Osteoblast (primary cell): ENCODE measurements around the gene TECTB. TPM values are rescaled to one million over a fixed set of nuclear protein-coding genes. Genes with fewer than 3 reads are reported as not detected.

Source experiments
- DNase-seq: peaks from one replicate; pipeline ENCODE4 v3.0.0; 2011; ENCODE audit warnings: low spot score, mixed read lengths; ENCODE audit not compliant: insufficient read length; ENCODE audit errors: missing footprints
- H2AFZ ChIP-seq: 2 replicates; pipeline ENCODE4 v1.6.0; 2011; ENCODE audit warnings: mild to moderate bottlenecking, low read length
- H3K27ac ChIP-seq: 2 replicates; pipeline ENCODE4 v1.5.1; 2011; ENCODE audit warnings: mild to moderate bottlenecking, low read depth, low read length, moderate library complexity
- H3K27me3 ChIP-seq: 2 replicates; pipeline ENCODE4 v1.6.0; 2012; ENCODE audit warnings: mild to moderate bottlenecking, control low read depth, inconsistent platforms, low read length, moderate library complexity; ENCODE audit not compliant: insufficient read depth
- H3K36me3 ChIP-seq: 2 replicates; pipeline ENCODE4 v1.5.1; 2011; ENCODE audit warnings: mild to moderate bottlenecking, low read length, control low read depth, moderate library complexity; ENCODE audit not compliant: insufficient read depth
- H3K4me1 ChIP-seq: 2 replicates; pipeline ENCODE4 v1.5.1; 2011; ENCODE audit warnings: mild to moderate bottlenecking, low read length, control low read depth, moderate library complexity; ENCODE audit not compliant: insufficient read depth
- H3K4me2 ChIP-seq: 2 replicates; pipeline ENCODE4 v1.6.0; 2011; ENCODE audit warnings: mild to moderate bottlenecking, low read length; ENCODE audit not compliant: insufficient read depth
- H3K4me3 ChIP-seq: fragments of 200-600 bp; sonication (generic); 3 replicates; pipeline ENCODE4 v1.5.1; 2012; ENCODE audit warnings: mild to moderate bottlenecking, low read length, inconsistent platforms; ENCODE audit not compliant: insufficient read depth
- H3K79me2 ChIP-seq: 2 replicates; pipeline ENCODE4 v1.6.0; 2012; ENCODE audit warnings: mild to moderate bottlenecking, low read length, control low read depth, inconsistent platforms; ENCODE audit not compliant: insufficient read depth
- H3K9me3 ChIP-seq: 2 replicates; pipeline ENCODE4 v1.5.1; 2011; ENCODE audit warnings: low read depth, low read length, control low read depth
- H4K20me1 ChIP-seq: 2 replicates; pipeline ENCODE4 v1.6.0; 2012; ENCODE audit warnings: mild to moderate bottlenecking, low read length, control low read depth; ENCODE audit not compliant: insufficient read depth
- small RNA-seq: library from RNA; depleted of rRNA; stranded (forward); fragments of <200 nt; gene quantifications from one replicate; pipeline ENCODE3, GENCODE V24; 2012
- total RNA-seq: library from RNA; depleted of rRNA; stranded (reverse); fragments of >200 nt; gene quantifications from 2 replicates; pipeline ENCODE4 v1.2.3, GENCODE V29; 2012
- TF ChIP-seq, protein P1 (sequence below): IDR thresholded peaks from 2 replicates; pipeline ENCODE4 v1.5.1; 2011; ENCODE audit warnings: mild to moderate bottlenecking, low read depth, low read length, moderate library complexity; ENCODE audit errors: extremely low read depth

TECTB gene
- total RNA-seq, 1 donor = not detected

DNA sequence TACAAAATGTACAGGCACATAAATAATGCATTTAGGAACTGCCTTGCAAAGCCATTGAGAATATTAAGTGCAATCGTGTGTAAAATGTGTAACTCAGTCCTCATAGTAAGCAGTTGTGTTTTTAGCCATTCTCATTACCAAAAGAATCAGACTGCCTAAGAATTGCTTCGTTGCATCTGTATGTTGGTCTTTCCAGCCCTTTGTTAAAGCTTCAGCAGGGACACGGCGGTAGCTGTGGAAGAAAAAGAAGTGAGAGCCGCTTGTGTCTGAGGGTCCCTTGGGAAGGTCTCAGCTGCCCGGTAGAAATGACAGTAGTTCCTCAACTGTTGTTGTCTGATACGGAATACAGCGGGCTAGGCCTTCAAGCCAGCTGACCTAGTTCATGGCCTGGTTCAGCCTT lies 67.9 kb downstream of the TECTB start:
- Histone ChIP-seq H2AFZ (no peak overlapping the region), H3K4me1 (no peaks in the 10 kb centered on the region), H3K9me3 (no peaks in the 10 kb centered on the region), H3K27me3 (no peaks in the 10 kb centered on the region), H3K4me2 (no peak overlapping the region), H3K4me3 (no peak overlapping the region), H3K27ac (no peak overlapping the region), H4K20me1 (no peaks in the 10 kb centered on the region), H3K36me3 (no peaks in the 10 kb centered on the region), H3K79me2 (no peaks in the 10 kb centered on the region)
- no peak for DNase-seq
- TF ChIP-seq, protein P1, sequence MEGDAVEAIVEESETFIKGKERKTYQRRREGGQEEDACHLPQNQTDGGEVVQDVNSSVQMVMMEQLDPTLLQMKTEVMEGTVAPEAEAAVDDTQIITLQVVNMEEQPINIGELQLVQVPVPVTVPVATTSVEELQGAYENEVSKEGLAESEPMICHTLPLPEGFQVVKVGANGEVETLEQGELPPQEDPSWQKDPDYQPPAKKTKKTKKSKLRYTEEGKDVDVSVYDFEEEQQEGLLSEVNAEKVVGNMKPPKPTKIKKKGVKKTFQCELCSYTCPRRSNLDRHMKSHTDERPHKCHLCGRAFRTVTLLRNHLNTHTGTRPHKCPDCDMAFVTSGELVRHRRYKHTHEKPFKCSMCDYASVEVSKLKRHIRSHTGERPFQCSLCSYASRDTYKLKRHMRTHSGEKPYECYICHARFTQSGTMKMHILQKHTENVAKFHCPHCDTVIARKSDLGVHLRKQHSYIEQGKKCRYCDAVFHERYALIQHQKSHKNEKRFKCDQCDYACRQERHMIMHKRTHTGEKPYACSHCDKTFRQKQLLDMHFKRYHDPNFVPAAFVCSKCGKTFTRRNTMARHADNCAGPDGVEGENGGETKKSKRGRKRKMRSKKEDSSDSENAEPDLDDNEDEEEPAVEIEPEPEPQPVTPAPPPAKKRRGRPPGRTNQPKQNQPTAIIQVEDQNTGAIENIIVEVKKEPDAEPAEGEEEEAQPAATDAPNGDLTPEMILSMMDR = no peak

DNA sequence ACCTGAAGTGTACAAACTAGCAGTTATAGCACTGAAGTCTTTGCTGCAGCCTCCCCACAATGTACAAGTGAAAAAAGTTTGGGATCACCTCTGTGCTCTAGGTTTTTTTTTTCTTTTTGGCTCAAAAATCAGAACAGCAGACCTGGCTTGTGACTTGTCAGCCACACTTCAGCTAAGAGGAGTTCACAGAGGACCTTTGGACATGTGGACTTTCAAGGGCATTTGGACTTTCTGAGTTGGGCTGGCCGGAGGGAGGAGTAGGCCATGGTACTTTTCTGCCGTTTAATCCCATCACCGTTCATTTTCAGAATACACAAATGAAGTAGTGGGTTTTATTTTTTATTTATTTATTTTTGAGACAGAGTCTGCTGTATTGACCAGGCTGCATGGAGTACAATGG lies 68.8 kb downstream of the TECTB start:
- no peaks in the 10 kb centered on the region for H3K36me3 ChIP-seq
- H3K4me2 ChIP-seq = no peak overlapping the region
- DNase-seq = no peak
- H2AFZ ChIP-seq = no peak overlapping the region
- H3K4me3 ChIP-seq = no peak overlapping the region
- H3K27me3 ChIP-seq = no peaks in the 10 kb centered on the region
- H4K20me1 ChIP-seq = no peaks in the 10 kb centered on the region
- H3K9me3 ChIP-seq = no peaks in the 10 kb centered on the region
- H3K4me1 ChIP-seq = no peaks in the 10 kb centered on the region
- no peak overlapping the region for H3K27ac ChIP-seq
- TF ChIP-seq, protein P1 = no peak
- H3K79me2 ChIP-seq = no peaks in the 10 kb centered on the region

DNA sequence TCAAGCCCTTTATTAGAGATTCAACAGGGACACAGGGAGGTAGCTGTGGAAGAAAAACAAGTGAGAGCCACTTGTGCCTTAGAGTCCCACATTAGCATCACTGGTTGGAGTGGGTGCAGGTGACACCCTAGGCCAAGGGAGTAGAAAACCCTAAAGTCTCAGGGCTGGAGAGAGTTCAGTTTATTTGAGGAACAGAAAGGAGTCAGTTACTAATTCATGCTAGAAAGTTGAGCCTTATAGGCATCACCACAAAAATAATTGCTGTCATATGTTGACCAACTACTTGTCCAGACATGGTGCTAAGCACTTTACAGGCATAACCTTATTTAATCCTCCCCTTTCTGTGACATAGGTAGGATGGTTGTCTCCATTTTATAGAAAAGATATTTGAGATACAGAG lies 69.8 kb downstream of the TECTB start:
- no peaks in the 10 kb centered on the region for H3K4me1 ChIP-seq
- no peak for DNase-seq
- no peak overlapping the region for H3K27ac ChIP-seq
- H3K4me2 ChIP-seq = no peak overlapping the region
- H3K4me3 ChIP-seq = no peak overlapping the region
- H3K36me3 ChIP-seq = no peaks in the 10 kb centered on the region
- no peaks in the 10 kb centered on the region for H3K27me3 ChIP-seq
- H3K79me2 ChIP-seq = no peaks in the 10 kb centered on the region
- no peaks in the 10 kb centered on the region for H4K20me1 ChIP-seq
- H3K9me3 ChIP-seq = no peaks in the 10 kb centered on the region
- TF ChIP-seq, protein P1 = no peak
- no peak overlapping the region for H2AFZ ChIP-seq

Small RNAs within 50 kb of the gene (small RNA-seq; reads per million reads assigned to genes)
- 0.37 reads per million for gene MIR6715A

Other genes with a start within 250 kb of the TECTB start
- gene GPAM, start 99.6 kb upstream of the TECTB start, total RNA-seq = 10.5 and 15.6 TPM in 2 replicates
- gene ACSL5, start 90.7 kb downstream of the TECTB start, total RNA-seq = 5.1 and 8.0 TPM in 2 replicates
- 25.6 and 26.1 TPM in 2 replicates for gene ZDHHC6, start 163.5 kb downstream of the TECTB start, total RNA-seq
- 34.7 and 35.4 TPM in 2 replicates for gene VTI1A, start 163.8 kb downstream of the TECTB start, total RNA-seq